Upper lobe of right lung (tissue), 1 donor: ENCODE results near the gene HDAC9. TPM values are rescaled to one million over a fixed set of nuclear protein-coding genes. Genes with fewer than 3 reads are reported as not detected.

Experiments used
- ATAC-seq: fragments of 200-7000 bp; cut with Tn5 transposase; one replicate; pipeline ENCODE4 v1.9.1; 2020; ENCODE audit warnings: mild to moderate bottlenecking, moderate library complexity
- DNase-seq: peaks from one replicate; pipeline ENCODE4 v3.0.0-alpha.2; 2020
- H3K27ac ChIP-seq: fragments of 200-600 bp; one replicate; pipeline ENCODE4 v1.8.0; 2022
- H3K27me3 ChIP-seq: fragments of 200-600 bp; one replicate; pipeline ENCODE4 v1.8.0; 2022; ENCODE audit warnings: mild to moderate bottlenecking
- H3K36me3 ChIP-seq: fragments of 200-600 bp; one replicate; pipeline ENCODE4 v1.8.0; 2022
- H3K4me1 ChIP-seq: fragments of 200-600 bp; one replicate; pipeline ENCODE4 v1.8.0; 2022
- H3K4me3 ChIP-seq: fragments of 200-600 bp; one replicate; pipeline ENCODE4 v1.8.0; 2022; ENCODE audit warnings: mild to moderate bottlenecking
- H3K9me3 ChIP-seq: fragments of 200-600 bp; one replicate; pipeline ENCODE4 v1.8.0; 2022
- intact Hi-C: fragments of 100-400 bp; cut with DNase I; formaldehyde crosslinking; loops from one replicate; pipeline ENCODE4 v1.11.0; 2022
- long read RNA-seq: library from polyadenylated mRNA; unstranded; transcript quantifications from one replicate; pipeline ENCODE4 v2.0.0, GENCODE V29; 2021
- total RNA-seq: library from RNA; stranded (reverse); fragmentation: NEBNext Ultra II Directional; extraction: Animal tissue kit (Norgen Biotek cat#: 25700); gene quantifications from one replicate; pipeline ENCODE4 v1.2.1, GENCODE V29; 2021
- TF ChIP-seq, protein P1 (sequence below): fragments of 200-600 bp; IDR thresholded peaks from one replicate; pipeline ENCODE4 v1.8.0; 2022; ENCODE audit warnings: antibody characterized with exemption
- donor health status: DM: no; HTN: yes; CAD: no; lungs with severe emphysema.

The HDAC9 gene
- 52.4 TPM for total RNA-seq
- long read RNA-seq, full-length matches to known transcripts, result 2 of 32 reads
- long read RNA-seq, partial matches to known transcripts, result 15 of 32 reads
- long read RNA-seq, other reads (novel, unspliced or antisense), result 15 of 32 reads

DNA sequence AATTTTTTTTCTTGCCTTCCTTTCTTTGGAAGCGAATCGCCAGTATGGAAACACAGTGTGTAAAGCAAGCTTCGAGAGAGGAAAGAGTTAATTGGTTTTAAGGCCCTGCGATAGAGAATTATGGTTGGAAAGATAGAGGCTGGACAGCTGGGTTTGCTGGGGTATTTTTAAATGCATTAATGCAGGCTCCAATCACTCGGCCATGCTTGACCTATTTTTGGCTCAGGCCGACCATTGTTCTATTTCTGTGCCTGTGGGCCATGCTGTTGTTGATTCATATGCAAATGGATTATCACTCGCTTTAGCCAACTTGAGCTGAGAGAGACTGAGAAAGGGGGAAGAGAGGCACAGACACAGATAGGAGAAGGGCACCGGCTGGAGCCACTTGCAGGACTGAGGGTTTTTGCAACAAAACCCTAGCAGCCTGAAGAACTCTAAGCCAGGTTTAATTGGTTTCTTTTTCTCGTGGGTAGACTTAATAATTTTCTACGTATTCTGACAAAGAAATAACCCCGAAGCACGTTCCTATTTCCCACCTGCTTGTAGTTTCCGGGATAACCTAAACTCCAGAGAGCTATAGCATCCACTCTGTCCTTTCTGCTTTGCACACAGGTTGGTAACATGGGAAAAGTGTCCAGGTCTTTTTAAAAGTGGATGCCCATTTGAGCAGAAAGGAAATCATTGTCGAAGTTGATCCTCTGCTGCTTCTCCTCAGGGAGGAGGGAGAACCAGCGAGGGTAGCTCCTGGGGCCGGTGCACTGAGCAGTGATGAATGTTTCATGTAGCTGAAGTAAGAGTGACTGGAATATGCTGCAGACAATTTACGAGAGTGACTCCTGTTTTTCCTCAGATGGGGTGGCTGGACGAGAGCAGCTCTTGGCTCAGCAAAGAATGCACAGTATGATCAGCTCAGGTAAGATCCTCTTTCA, at the start of gene HDAC9:
Gene HDAC9 (plus strand): TSS at position 338 of the 929 bp plus-strand sequence. CDS start 554 bp downstream, at position 892.
- H3K27ac ChIP-seq, result no peak within 1 kb of the TSS

DNA sequence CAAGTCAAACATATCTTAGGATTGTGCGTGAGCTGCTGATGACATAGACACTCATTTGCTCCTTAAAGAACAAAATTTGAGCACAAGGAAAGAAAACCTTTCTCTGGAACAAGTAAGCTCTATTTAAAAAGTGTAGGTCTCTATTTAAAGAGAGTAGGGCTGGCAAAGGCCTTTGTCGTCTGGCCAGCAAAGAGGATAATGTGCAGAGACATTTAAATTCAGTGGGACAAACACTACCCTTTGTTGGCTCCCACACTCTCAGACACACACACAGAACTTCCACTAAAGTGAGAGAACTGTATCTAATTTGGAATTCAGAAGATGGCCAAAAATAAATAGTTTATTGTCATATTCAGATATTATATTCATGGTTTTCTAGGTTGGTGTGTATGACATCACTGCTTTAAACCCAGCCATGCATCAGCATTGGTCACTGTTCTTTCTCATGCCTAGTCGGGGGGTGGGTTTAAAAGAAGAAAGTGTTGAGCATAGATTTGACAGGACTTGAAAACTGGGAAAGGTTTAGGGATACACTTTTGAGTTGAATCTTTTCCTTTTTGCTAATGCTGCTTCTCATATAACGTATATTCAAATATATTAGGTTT, 49.5 kb upstream of the HDAC9 start:
- ATAC-seq (no peak), DNase-seq (no peak)
- no peak overlapping the region for H3K4me3 ChIP-seq
- no peaks in the 10 kb centered on the region for H3K9me3 ChIP-seq
- H3K4me1 ChIP-seq, result no peaks in the 10 kb centered on the region
- no peak overlapping the region for H3K27ac ChIP-seq
- H3K36me3 ChIP-seq, result no peaks in the 10 kb centered on the region
- TF ChIP-seq, protein P1, sequence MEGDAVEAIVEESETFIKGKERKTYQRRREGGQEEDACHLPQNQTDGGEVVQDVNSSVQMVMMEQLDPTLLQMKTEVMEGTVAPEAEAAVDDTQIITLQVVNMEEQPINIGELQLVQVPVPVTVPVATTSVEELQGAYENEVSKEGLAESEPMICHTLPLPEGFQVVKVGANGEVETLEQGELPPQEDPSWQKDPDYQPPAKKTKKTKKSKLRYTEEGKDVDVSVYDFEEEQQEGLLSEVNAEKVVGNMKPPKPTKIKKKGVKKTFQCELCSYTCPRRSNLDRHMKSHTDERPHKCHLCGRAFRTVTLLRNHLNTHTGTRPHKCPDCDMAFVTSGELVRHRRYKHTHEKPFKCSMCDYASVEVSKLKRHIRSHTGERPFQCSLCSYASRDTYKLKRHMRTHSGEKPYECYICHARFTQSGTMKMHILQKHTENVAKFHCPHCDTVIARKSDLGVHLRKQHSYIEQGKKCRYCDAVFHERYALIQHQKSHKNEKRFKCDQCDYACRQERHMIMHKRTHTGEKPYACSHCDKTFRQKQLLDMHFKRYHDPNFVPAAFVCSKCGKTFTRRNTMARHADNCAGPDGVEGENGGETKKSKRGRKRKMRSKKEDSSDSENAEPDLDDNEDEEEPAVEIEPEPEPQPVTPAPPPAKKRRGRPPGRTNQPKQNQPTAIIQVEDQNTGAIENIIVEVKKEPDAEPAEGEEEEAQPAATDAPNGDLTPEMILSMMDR, result no peak
- intact Hi-C loops, result no loop called here
- H3K27me3 ChIP-seq, result no peaks in the 10 kb centered on the region

More for the DNA sequence above, at the start of gene HDAC9:
- ATAC-seq (peak; percentile 78), DNase-seq (no peak)
- Histone ChIP-seq H3K27me3 (no peaks in the 10 kb centered on the region), H3K4me3 (peak within 1 kb of the TSS; percentile 31), H3K4me1 (peaks cover 7% of the 10 kb centered on the region), H3K36me3 (no peaks in the 10 kb centered on the region), H3K9me3 (no peaks in the 10 kb centered on the region)
- intact Hi-C loops, result no loop called here
- TF ChIP-seq, protein P1, result no peak

DNA sequence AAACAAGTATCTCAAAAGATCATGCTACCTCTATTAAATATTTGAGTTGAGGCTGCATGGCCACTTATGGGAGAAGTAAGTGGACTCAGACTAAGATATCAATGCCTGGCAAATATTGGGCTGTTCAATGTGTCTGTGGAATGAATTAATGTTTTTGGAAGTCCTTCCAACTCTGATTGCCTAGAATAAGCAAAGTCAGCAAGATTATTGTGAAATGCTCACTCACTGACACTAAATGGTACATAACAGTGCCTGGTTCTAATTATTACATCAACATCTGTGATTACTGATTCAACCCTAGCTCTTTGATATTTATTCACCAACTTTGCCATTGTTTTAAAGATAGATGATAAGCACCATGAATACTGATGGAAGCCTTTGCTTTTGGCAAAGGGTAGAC, 45.5 kb upstream of the HDAC9 start:
- intact Hi-C loops, result no loop called here
- Histone ChIP-seq H3K4me1 (no peaks in the 10 kb centered on the region), H3K4me3 (no peak overlapping the region), H3K9me3 (no peaks in the 10 kb centered on the region), H3K36me3 (no peaks in the 10 kb centered on the region), H3K27ac (no peak overlapping the region), H3K27me3 (no peaks in the 10 kb centered on the region)
- TF ChIP-seq, protein P1, result no peak
- ATAC-seq (no peak), DNase-seq (no peak)

DNA sequence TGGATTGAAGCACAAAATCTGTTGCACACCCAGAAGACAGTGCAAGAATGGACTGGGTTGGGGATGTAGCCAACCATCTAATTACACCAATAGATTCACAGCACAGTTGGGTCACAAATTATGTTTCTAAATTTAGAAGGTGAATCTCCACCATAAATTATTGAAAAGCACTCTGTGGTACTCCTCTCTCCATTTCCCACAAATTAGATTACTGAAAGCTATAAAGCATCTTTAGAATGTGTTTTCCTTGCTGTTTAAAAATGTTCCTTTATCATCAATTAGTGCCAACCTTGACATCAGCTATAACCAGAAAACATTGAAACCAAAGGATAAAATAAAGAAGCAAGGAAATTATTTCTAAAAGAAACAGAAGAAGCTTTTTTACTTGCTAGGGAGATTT, 39.9 kb upstream of the HDAC9 start:
- Histone ChIP-seq H3K9me3 (no peaks in the 10 kb centered on the region), H3K4me3 (no peak overlapping the region), H3K27me3 (no peaks in the 10 kb centered on the region), H3K27ac (no peak overlapping the region), H3K4me1 (no peaks in the 10 kb centered on the region), H3K36me3 (no peaks in the 10 kb centered on the region)
- TF ChIP-seq, protein P1, result no peak
- ATAC-seq (no peak), DNase-seq (no peak)
- intact Hi-C loops, result no loop called here

DNA sequence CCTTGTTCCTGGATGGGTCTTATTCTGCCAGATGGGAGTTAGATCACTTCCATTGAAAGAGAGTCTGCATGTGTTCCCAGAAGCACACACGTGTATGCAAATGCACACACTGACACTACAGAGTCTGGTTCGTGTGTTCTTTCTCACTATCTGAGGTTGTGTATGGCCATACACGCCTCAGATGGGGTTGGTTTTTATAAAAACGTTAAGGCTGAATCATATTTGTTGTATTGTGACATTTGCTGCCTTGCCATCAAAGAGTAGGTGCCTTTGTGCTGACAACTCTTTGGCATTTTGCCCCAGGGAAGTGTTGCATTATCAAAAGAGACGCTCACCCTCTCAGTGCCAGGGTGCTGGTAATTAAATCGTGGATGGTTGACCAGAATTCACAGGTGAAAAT, 37.7 kb upstream of the HDAC9 start:
- Histone ChIP-seq H3K4me1 (no peaks in the 10 kb centered on the region), H3K27me3 (no peaks in the 10 kb centered on the region), H3K4me3 (no peak overlapping the region), H3K27ac (no peak overlapping the region), H3K36me3 (no peaks in the 10 kb centered on the region), H3K9me3 (no peaks in the 10 kb centered on the region)
- TF ChIP-seq, protein P1, result no peak
- DNase-seq (no peak), ATAC-seq (no peak)
- intact Hi-C loops, result no loop called here
